HCT116 (cell line): ENCODE data around the gene EFR3B. TPM values are rescaled to one million over a fixed set of nuclear protein-coding genes. Genes with fewer than 3 reads are reported as not detected.

ENCODE experiments used
- ATAC-seq: fragments of 200-7000 bp; cut with Tn5 transposase; 2 replicates; pipeline ENCODE4 v1.9.1; 2020; ENCODE audit warnings: mild to moderate bottlenecking, moderate library complexity
- BruUV-seq: library from RNA; stranded (reverse); fragments of 400-500 nt; replicated peaks from 2 replicates; lab custom pipeline; 2021; lab: Mats Ljungman, UMichigan
- CTCF ChIA-PET: fragments of 300-600 bp; sonication (Branson Sonifier 250); formaldehyde crosslinking; loops from one replicate; lab custom pipeline; 2021; ENCODE audit warnings: antibody characterized with exemption; lab: Charles Lee
- POLR2A ChIA-PET: fragments of 300-600, 350-600 bp; sonication (Branson Sonifier 250); formaldehyde crosslinking; loops from one replicate; lab custom pipeline; 2021; ENCODE audit warnings: antibody characterized with exemption; lab: Charles Lee
- RAD21 ChIA-PET, 2 experiments: fragments of 300-600 bp; sonication (Branson Sonifier 250); formaldehyde crosslinking; loops; one replicate each; lab custom pipeline; 2023; ENCODE audit warnings: low total read pairs in 2 of 2; ENCODE audit not compliant: uncharacterized antibody in 2 of 2, unreplicated experiment in 2 of 2, low non-redundant PET in 1 of 2; lab: Charles Lee
- DNase-seq: peaks from one replicate; pipeline ENCODE4 v3.0.0-alpha.2; 2010; ENCODE audit warnings: low read depth, low spot score
- H2AFZ ChIP-seq: fragments of 200-600 bp; shearing (Covaris generic), sonication (generic); 2 replicates; pipeline ENCODE4 v1.6.1; 2017; ENCODE audit warnings: low read depth, mixed run types, mixed read lengths, antibody characterized with exemption, low read length; ENCODE audit not compliant: poor library complexity, severe bottlenecking
- H3K27ac ChIP-seq: 2 replicates; pipeline ENCODE4 v1.5.1; 2012; ENCODE audit warnings: low read depth, low read length
- H3K27me3 ChIP-seq: fragments of 200-600 bp; sonication (generic); 2 replicates; pipeline ENCODE4 v1.6.1; 2016; ENCODE audit warnings: mixed run types, low read length, mixed read lengths; ENCODE audit not compliant: insufficient read depth
- H3K36me3 ChIP-seq, 2 experiments: fragments of 200-500 bp in 1 of 2; fragments of 200-600 bp in 1 of 2; sonication (Bioruptor generic) in 1 of 2; sonication (generic) in 1 of 2; 2 replicates each; pipeline versions ENCODE4 v1.5.1 to v1.6.1; 2014 to 2016; ENCODE audit warnings: low read length in 2 of 2, inconsistent platforms in 1 of 2, mixed read lengths in 1 of 2, mixed run types in 1 of 2; ENCODE audit not compliant: insufficient read depth in 2 of 2, control insufficient read depth in 1 of 2
- H3K4me1 ChIP-seq, 2 experiments: fragments of 200-600 bp in 1 of 2; sonication (generic) in 1 of 2; 2 replicates each; pipeline versions ENCODE4 v1.5.1 to v1.6.1; 2012 to 2017; ENCODE audit warnings: low read length in 2 of 2, inconsistent platforms in 1 of 2, mild to moderate bottlenecking in 1 of 2, mixed read lengths in 1 of 2, mixed run types in 1 of 2, moderate library complexity in 1 of 2; ENCODE audit not compliant: insufficient read depth in 2 of 2, control insufficient read depth in 1 of 2
- H3K4me2 ChIP-seq: fragments of 200-600 bp; sonication (generic); 2 replicates; pipeline ENCODE4 v1.6.1; 2017; ENCODE audit warnings: mixed run types, low read length, mixed read lengths
- H3K4me3 ChIP-seq, 2 experiments: fragments of 200-600 bp in 1 of 2; sonication (generic) in 1 of 2; replicated peaks in 1 of 2; 2 replicates each; pipeline ENCODE4 v1.5.1; 2011 to 2016; ENCODE audit warnings: low read length in 2 of 2, control low read depth in 1 of 2, low read depth in 1 of 2, mild to moderate bottlenecking in 1 of 2, mixed read lengths in 1 of 2, mixed run types in 1 of 2
- H3K79me2 ChIP-seq: fragments of 200-600 bp; sonication (generic); 2 replicates; pipeline ENCODE4 v1.6.1; 2017; ENCODE audit warnings: mild to moderate bottlenecking, mixed run types, low read length, moderate library complexity, mixed read lengths; ENCODE audit not compliant: insufficient read depth
- H3K9ac ChIP-seq: fragments of 200-600 bp; sonication (generic); 2 replicates; pipeline ENCODE4 v1.6.1; 2016; ENCODE audit warnings: low read length, mixed read lengths
- H3K9me2 ChIP-seq: fragments of 200-600 bp; sonication (generic), shearing (Covaris generic); 2 replicates; pipeline ENCODE4 v1.6.1; 2017; ENCODE audit warnings: mixed run types, mild to moderate bottlenecking, moderate library complexity; ENCODE audit not compliant: insufficient read depth
- H3K9me3 ChIP-seq, 2 experiments: fragments of 200-500 bp in 1 of 2; fragments of 200-600 bp in 1 of 2; sonication (Bioruptor generic) in 1 of 2; sonication (generic) in 1 of 2; 2 replicates each; pipeline ENCODE4 v1.6.1; 2014 to 2017; ENCODE audit warnings: low read length in 2 of 2, mixed read lengths in 2 of 2, inconsistent platforms in 1 of 2, low read depth in 1 of 2, mild to moderate bottlenecking in 1 of 2, mixed run types in 1 of 2, moderate library complexity in 1 of 2; ENCODE audit not compliant: control insufficient read depth in 1 of 2, insufficient read depth in 1 of 2
- H4K20me1 ChIP-seq: fragments of 200-600 bp; sonication (generic), shearing (Covaris generic); 2 replicates; pipeline ENCODE4 v1.6.1; 2017; ENCODE audit warnings: mixed run types, mild to moderate bottlenecking, moderate library complexity; ENCODE audit not compliant: insufficient read depth
- EGR1 ChIP-seq: IDR thresholded peaks from 2 replicates; pipeline ENCODE4 v1.6.1; 2012; ENCODE audit warnings: low read depth
- EZH2 ChIP-seq: fragments of 200-600 bp; sonication (generic); IDR thresholded peaks from 2 replicates; pipeline ENCODE4 v1.6.1; 2017; ENCODE audit warnings: antibody characterized with exemption, mixed run types
- EZH2phosphoT487 ChIP-seq: fragments of 200-600 bp; IDR thresholded peaks from 2 replicates; pipeline ENCODE4 v1.6.1; 2018; ENCODE audit warnings: antibody characterized with exemption, borderline replicate concordance
- FOSL1 ChIP-seq: IDR thresholded peaks from 2 replicates; pipeline ENCODE4 v1.6.1; 2012; ENCODE audit warnings: low read depth
- JUND ChIP-seq: IDR thresholded peaks from 2 replicates; pipeline ENCODE4 v1.6.1; 2012
- TCF7L2 ChIP-seq: IDR thresholded peaks from 2 replicates; pipeline ENCODE4 v1.7.0; 2011; ENCODE audit warnings: borderline replicate concordance, inconsistent platforms; ENCODE audit not compliant: insufficient read depth, insufficient read length; ENCODE audit errors: extremely low read depth
- YY1 ChIP-seq: IDR thresholded peaks from 2 replicates; pipeline ENCODE4 v1.6.1; 2011; ENCODE audit warnings: low read length, low read depth, moderate library complexity, mild to moderate bottlenecking; ENCODE audit not compliant: insufficient replicate concordance; ENCODE audit errors: extremely low read depth
- intact Hi-C: fragments of 100-400 bp; cut with micrococcal nuclease; formaldehyde crosslinking; loops from 2 replicates; pipeline ENCODE4 v1.10.0; 2022
- total RNA-seq: library from RNA; stranded (reverse); gene quantifications from one replicate; pipeline ENCODE4 v1.2.1, GENCODE V29; 2021; ENCODE audit not compliant: unreplicated experiment
- TF ChIP-seq, protein P1 (sequence below): IDR thresholded peaks from 2 replicates; pipeline ENCODE4 v1.6.1; 2012
- TF ChIP-seq, protein P2 (sequence below): IDR thresholded peaks from 2 replicates; pipeline ENCODE4 v1.6.1; 2011; ENCODE audit warnings: mild to moderate bottlenecking, low read length, moderate library complexity; ENCODE audit not compliant: insufficient replicate concordance; ENCODE audit errors: extremely low read depth
- TF ChIP-seq, protein P3 (sequence below), 3 experiments: fragments of 200-600 bp in 1 of 3; sonication (generic) in 1 of 3; IDR thresholded peaks in 2 of 3; conservative IDR thresholded peaks in 1 of 3; 2 replicates each; pipeline ENCODE4 v1.5.1; 2012 to 2017; ENCODE audit warnings: low read depth in 2 of 3, low read length in 2 of 3, antibody characterized with exemption in 1 of 3, borderline replicate concordance in 1 of 3, control low read depth in 1 of 3, mild to moderate bottlenecking in 1 of 3, mixed read lengths in 1 of 3, mixed run types in 1 of 3, moderate library complexity in 1 of 3; ENCODE audit not compliant: insufficient read depth in 1 of 3

Gene EFR3B
- total RNA-seq, 1 experiment from 2014 or later, result 0.96 TPM

DNA sequence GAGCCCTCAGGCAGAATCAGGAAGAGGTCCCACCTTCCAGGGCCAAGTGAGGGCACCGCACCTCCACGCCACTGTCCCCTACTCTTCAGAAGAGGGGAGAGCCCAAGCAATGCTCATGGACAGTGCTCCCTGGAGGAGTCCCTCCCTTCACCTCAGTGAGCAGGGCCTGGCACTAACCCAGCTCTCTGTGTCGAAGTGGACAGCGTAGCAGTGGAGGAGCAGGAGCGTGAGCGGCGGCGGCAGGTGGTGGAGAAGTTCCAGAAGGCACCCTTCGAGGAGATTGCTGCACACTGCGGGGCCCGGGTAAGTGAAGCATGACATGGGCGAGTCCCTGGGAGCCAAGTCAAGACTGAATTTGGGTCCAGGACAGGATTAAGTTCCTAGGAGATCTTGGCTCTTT is 109.8 kb downstream of the EFR3B start:
- intact Hi-C loops, result no loop called here
- Histone ChIP-seq H3K27me3 (peaks cover 4% of the 10 kb centered on the region; the same call in 1 of the 2 replicates), H3K4me2 (no peak overlapping the region), H4K20me1 (no peaks in the 10 kb centered on the region), H3K4me1 (no peaks in the 10 kb centered on the region), H3K79me2 (no peaks in the 10 kb centered on the region), H3K27ac (no peak overlapping the region), H3K9me2 (no peaks in the 10 kb centered on the region), H2AFZ (no peak overlapping the region), H3K9ac (no peak overlapping the region), H3K36me3 (no peaks in the 10 kb centered on the region)
- RAD21 ChIA-PET, result no interaction called here
- ATAC-seq, result no peak
- TF ChIP-seq EZH2phosphoT487 (no peak), FOSL1 (no peak), YY1 (no peak), EGR1 (no peak), TCF7L2 (no peak), JUND (no peak), EZH2 (no peak)
- TF ChIP-seq, protein P1, sequence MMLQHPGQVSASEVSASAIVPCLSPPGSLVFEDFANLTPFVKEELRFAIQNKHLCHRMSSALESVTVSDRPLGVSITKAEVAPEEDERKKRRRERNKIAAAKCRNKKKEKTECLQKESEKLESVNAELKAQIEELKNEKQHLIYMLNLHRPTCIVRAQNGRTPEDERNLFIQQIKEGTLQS, result no peak
- TF ChIP-seq, protein P2, sequence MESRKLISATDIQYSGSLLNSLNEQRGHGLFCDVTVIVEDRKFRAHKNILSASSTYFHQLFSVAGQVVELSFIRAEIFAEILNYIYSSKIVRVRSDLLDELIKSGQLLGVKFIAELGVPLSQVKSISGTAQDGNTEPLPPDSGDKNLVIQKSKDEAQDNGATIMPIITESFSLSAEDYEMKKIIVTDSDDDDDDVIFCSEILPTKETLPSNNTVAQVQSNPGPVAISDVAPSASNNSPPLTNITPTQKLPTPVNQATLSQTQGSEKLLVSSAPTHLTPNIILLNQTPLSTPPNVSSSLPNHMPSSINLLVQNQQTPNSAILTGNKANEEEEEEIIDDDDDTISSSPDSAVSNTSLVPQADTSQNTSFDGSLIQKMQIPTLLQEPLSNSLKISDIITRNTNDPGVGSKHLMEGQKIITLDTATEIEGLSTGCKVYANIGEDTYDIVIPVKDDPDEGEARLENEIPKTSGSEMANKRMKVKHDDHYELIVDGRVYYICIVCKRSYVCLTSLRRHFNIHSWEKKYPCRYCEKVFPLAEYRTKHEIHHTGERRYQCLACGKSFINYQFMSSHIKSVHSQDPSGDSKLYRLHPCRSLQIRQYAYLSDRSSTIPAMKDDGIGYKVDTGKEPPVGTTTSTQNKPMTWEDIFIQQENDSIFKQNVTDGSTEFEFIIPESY, result no peak
- TF ChIP-seq, protein P3, sequence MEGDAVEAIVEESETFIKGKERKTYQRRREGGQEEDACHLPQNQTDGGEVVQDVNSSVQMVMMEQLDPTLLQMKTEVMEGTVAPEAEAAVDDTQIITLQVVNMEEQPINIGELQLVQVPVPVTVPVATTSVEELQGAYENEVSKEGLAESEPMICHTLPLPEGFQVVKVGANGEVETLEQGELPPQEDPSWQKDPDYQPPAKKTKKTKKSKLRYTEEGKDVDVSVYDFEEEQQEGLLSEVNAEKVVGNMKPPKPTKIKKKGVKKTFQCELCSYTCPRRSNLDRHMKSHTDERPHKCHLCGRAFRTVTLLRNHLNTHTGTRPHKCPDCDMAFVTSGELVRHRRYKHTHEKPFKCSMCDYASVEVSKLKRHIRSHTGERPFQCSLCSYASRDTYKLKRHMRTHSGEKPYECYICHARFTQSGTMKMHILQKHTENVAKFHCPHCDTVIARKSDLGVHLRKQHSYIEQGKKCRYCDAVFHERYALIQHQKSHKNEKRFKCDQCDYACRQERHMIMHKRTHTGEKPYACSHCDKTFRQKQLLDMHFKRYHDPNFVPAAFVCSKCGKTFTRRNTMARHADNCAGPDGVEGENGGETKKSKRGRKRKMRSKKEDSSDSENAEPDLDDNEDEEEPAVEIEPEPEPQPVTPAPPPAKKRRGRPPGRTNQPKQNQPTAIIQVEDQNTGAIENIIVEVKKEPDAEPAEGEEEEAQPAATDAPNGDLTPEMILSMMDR (IDR thresholded peaks at IDR 0.05 in 2 of 3, conservative IDR thresholded peaks at IDR 0.05 in 1 of 3; ENCODE audit: borderline replicate concordance in 1 of 3, insufficient read depth in 1 of 3, low read depth in 2 of 3, low read length in 2 of 3), result no peak
- TF ChIP-seq, all 23 proteins: peak for 0
- Histone ChIP-seq H3K4me3 (no peak overlapping the region), H3K9me3 (no peaks in the 10 kb centered on the region)
- BruUV-seq, result no TSS peak
- CTCF ChIA-PET, result no interaction called here
- POLR2A ChIA-PET, result no interaction called here
- DNase-seq, result no peak
